Activated CD8-positive, alpha-beta memory T cell treated with anti-CD3 and anti-CD28 coated beads, Interleukin-2, amount 50 U/mL, for 1 hour (primary cell): ENCODE data around the gene NPTX1.

Experiments used
- DNase-seq: peaks from one replicate; pipeline ENCODE4 v3.0.0-alpha.2; 2020; ENCODE audit errors: extremely low read depth

Gene NPTX1

GRCh38 chr17:80459234-80459633 is 17.2 kb downstream of the NPTX1 start:
- no peak for DNase-seq

GRCh38 chr17:80458016-80458415 is 18.4 kb downstream of the NPTX1 start:
- no peak for DNase-seq

GRCh38 chr17:80457236-80457856 is 19.1 kb downstream of the NPTX1 start:
- no peak for DNase-seq

DNA sequence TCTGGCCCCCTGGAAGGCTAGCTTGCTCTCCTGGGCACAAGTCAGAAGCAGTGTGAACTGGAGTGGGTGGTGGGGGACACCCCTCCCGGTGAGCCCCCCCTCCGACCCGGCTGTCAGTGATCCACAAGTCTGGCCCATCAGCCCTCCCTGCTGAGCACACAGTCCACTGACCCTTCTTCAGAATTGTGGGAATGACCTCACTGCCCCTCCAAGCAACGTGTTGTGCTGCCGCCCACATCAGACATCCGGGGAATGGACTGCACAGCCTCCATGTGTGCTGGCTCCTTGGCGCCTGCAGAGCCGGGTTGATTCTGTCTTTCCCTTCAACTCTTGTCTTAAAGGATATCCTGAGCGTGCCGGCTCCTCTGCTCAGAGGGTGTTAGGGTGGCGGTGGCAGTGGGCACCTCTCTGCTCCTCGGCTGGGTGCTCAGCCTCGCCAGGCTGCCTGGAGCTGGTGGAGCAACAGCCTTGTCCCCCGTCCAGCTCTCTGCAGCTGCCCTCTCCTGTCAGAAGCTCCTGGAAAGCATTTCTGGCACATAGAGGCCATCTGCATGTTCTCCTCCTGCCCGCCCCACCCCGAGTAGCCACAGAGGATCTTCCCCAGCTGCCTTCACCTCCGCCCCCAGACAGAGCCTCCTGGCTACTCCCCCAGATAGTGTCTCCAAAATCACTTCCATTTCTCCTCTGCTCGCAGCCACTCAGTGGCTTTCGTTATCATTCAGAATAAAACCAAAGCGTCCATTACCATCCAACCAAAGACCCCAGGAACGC is 19.8 kb downstream of the NPTX1 start:
- no peak for DNase-seq

DNA sequence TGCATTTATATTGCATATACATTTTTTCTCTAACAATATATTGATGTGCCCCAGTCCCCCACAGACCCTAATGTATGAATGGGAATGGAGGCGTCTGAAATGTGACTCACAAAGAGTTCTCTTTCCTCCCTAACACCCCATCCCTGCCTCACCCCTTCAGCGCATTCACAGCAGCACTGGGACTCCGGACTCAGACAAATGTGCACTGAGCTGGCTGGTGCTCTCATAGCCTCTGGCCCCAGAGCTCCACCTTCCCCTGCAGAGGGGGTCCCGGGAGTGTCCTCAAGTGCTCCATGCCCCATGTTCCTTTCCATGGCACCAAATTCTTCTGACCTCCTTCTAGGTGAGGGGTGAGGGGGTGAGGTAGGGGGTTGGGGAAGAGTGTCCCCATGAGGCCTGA is 20.6 kb downstream of the NPTX1 start:
- DNase-seq, result no peak

DNA sequence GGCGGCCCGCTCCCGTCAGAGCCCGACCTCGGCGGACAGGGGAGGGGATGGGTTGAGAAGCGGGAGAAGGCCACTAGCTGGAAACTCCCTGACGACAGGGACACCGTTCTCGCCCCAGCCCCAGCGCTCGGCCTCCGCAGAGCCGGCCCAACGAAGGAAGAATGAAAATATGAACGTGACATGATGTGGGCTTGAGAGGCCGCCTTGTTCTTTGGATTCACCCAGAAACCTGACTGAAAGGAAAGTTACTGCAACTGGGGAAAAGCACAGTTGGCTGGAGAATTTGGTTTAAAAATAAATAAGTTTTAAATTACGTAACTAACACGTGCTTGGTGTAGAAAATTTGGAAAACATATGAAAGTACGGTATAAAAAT is 21.1 kb downstream of the NPTX1 start:
- DNase-seq, result no peak

DNA sequence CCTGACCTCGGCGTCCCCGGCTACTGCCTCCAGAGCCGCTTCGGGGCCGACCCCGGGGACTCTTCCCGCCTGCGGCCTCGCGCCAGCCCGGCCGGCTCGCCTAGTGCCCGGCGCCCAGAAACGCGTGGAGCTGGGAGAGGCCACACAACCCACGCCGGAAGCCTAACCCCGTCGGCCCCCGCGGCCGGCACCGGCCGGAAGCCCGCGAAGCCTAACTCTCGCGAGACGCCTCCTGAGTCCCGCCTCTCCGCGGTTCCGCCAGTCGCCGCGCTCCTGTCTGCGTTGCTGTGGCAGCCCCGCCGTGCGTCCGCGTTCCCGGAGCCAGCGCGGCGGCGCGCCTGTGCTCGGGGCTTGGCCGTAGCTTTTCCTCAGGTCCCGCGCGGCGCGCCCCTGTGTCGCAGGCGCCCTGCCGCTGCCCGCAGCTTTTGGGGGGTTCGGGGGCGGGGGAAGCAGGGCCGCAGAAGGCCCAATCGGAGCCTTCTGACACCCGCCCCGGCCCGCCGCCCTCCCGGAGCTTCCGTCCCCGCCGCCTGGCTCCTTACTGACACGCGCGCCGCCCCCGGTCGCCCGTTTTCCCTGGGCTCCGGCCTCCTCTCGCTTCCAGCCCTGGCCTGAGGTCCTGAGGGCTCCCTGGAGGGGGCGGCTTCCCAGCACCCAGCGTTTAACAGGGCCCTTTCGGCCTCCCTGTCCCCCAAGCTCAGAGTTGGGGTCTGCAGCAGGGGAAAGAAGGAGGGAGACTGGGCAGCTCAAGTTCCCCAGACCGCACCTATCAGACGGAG is 21.7 kb downstream of the NPTX1 start:
- peak; percentile 84 for DNase-seq

GRCh38 chr17:80453998-80454556 is 22.3 kb downstream of the NPTX1 start:
- DNase-seq, result no peak

GRCh38 chr17:80453126-80453997 is 23.0 kb downstream of the NPTX1 start:
- DNase-seq, result no peak

DNA sequence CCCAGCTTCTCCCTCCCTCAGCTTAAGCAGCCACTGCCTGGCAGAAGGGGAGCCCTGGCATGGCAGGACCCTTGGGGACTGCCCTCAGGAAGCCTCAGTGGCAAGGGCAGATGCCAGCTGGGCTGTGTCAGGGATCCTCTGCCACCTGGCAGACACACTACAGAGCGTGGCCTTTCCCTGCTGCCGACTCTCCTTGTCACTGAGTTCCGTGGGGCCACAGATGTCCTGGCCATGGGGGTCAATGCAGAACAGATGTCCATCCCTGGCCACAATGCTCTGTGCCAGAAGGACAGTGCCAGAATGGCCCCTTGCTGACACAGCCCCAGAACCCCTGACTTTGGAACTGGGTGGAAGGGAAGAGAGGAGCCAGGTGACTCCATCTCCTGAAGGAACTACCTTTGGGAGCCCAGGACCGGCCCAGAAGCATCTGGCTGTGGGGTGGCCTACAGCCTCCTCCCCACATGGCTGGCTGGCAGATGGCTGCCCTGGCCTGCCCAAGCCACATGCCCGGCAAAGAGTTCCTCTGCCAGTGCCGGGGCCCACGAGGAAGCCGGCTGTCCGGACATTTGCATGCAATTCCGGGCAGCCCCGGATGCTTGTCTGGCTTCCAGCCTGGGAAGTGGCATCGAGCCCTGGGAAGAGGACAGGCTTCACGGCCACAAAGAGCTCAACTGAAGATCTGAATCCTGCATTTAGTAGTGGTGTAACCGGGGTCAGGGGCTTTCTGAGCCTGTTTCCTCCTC is 24.1 kb downstream of the NPTX1 start:
- DNase-seq, result no peak

- no peak for DNase-seq
Observed at GRCh38 chr17:80451104-80451775, 25.2 kb downstream of the NPTX1 start.

DNA sequence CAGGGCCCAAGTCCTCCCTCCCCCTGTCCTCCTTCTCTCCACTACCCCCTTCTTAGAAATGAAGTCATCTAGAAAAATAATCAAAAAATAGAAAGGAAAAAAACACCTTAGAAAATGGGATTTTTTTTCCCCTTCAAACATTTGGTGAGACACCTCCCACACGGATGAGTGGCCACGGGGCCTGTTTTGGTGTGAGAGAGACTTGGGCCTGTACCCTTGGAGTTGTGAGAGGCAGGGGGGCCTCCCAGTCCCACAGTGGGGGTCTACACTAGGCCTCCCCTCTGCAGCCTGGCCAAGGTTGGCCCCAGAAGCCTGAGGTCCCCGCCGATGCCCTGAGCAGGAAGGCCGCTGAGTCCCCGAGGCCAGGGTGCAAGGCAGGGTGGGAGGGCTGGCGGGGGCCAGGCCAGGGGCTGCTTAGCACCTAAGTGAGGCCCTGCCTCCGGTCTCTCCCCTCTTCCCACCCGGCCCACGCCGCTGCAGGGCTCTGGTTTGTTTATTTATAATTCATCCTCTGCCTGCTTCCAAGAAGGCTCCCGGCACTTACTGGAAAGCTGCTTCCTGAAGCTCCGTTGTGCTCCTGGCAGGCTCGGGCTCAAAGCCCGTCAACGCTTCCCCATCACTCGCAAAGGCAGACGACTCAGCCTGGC is 26.4 kb downstream of the NPTX1 start:
- DNase-seq, result no peak

DNA sequence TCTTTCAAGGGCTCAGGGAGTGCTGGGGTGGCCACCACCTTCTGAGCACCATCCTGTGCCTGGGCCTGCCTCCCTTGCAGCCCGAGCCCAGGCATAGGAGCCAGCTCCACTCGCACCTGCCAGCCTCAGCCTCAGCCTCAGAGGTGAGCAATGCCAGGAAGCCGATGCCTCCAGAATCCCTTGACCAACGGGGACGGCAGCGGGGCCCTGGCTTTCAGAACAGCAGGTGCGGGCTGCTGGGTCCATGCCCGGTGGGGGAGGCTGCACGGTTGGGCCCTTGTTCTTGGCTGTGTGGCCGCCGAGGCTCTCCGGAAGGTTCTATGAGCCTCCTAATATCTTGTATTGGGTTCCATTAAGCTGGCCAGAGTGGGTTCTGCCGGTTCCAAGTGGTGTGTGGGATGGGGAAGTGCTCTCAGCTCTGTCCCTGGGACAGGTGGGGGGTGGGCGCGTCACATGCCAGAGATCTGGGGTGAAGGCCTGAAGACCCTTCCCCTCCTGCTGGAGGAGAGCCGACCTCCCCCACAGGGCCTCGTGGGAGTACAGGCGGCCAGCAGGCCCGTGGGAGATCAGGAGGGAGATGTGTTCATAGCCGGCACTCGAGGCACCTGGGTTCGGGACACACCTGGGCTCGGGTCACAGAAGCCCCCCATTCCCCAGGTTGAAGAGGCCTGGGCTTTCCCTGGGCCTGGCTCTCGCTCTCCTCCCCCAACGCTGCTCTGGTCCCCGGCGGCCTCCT is 27.0 kb downstream of the NPTX1 start:
- no peak for DNase-seq

GRCh38 chr17:80447790-80448189 is 28.6 kb downstream of the NPTX1 start:
- no peak for DNase-seq

- DNase-seq, result no peak
Observed at GRCh38 chr17:80446645-80447405, 29.6 kb downstream of the NPTX1 start.

DNA sequence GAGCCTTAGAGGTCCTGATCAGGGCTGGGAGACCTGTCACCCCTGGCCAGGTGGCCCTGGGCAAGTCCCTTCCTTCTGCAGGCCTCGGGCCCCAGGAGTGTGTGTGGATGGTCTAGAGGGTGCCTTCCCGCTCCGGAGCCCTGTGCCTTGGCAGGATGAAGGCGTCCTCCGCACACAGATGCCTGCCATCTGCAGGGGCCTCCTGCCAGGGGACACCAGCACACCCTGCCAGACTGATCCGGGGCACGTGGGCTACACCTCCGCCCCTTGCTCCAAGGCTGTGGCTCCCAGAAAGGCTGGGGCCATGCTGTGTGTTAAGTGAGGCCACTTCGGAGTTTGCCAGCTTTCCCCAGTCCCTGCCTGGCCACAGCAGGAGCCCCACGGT is 30.7 kb downstream of the NPTX1 start:
- DNase-seq, result no peak

DNA sequence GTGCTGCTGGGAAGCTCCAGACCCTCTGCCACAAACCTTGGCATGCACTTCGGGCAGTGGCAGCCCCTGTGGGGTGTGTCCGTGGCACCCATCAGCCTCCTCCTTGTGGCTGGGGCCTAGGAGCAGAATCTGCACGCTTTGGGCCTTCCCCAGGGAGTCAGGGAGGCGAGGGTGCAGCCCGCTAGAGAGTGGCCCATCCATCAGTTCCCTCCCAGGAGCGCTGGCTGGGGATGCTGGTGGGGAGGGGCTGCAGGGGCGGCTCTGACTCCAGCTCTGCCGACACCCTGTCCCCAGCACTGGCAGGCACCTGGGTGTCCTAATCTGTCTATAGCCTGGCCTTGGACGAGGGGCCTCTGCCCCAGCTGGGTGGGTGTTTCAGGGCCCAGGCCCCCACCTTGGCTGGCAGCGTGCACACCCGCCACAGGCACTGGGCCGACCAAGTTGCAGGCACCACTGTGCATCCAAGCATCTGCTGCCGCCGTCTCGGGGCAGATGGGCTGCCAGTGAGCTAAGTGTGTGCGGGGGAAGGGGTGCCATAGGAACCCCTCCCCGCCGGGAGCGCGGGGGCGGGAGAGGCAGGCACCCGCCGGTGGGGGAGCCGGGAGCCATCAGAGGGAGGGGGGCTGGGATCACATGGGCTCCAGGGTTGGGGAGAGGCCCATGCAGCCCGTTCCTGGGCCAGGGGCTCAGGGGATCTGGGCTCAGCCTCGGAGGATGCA is 31.2 kb downstream of the NPTX1 start:
- no peak for DNase-seq

- DNase-seq, result no peak
Observed at GRCh38 chr17:80444644-80444979, 31.8 kb downstream of the NPTX1 start.
